Hepatocyte (in vitro differentiated cells): ENCODE data around the gene HPSE2. TPM values are rescaled to one million over a fixed set of nuclear protein-coding genes. Genes with fewer than 3 reads are reported as not detected.

ENCODE experiments used
- DNase-seq: peaks from one replicate; pipeline ENCODE4 v3.0.0-alpha.2; 2016; ENCODE audit warnings: low spot score
- H2AFZ ChIP-seq: fragments of 200-600 bp; sonication (generic); 2 replicates; pipeline ENCODE4 v1.6.0; 2016; ENCODE audit warnings: antibody characterized with exemption, mild to moderate bottlenecking
- H3K27ac ChIP-seq: fragments of 200-600 bp; sonication (generic); 2 replicates; pipeline ENCODE4 v1.5.1; 2016; ENCODE audit warnings: mild to moderate bottlenecking
- H3K27me3 ChIP-seq: fragments of 200-600 bp; sonication (generic); 2 replicates; pipeline ENCODE4 v1.6.1; 2016
- H3K36me3 ChIP-seq: fragments of 200-600 bp; sonication (generic); replicated peaks from 2 replicates; pipeline ENCODE4 v1.5.1; 2016; ENCODE audit warnings: low read depth; ENCODE audit not compliant: insufficient read depth
- H3K4me1 ChIP-seq: fragments of 200-600 bp; sonication (generic); 2 replicates; pipeline ENCODE4 v1.5.1; 2016; ENCODE audit warnings: mild to moderate bottlenecking, moderate library complexity; ENCODE audit not compliant: insufficient read depth
- H3K4me2 ChIP-seq: fragments of 200-600 bp; sonication (generic); 2 replicates; pipeline ENCODE4 v1.6.0; 2016
- H3K4me3 ChIP-seq: fragments of 200-600 bp; sonication (generic); 2 replicates; pipeline ENCODE4 v1.5.1; 2016; ENCODE audit warnings: mild to moderate bottlenecking
- H3K79me2 ChIP-seq: fragments of 200-600 bp; sonication (generic); 2 replicates; pipeline ENCODE4 v1.6.0; 2017; ENCODE audit warnings: mild to moderate bottlenecking
- H3K9me2 ChIP-seq: fragments of 200-600 bp; sonication (generic); replicated peaks from 2 replicates; pipeline ENCODE4 v1.6.0; 2017; ENCODE audit warnings: mild to moderate bottlenecking; ENCODE audit not compliant: insufficient read depth
- H3K9me3 ChIP-seq: fragments of 200-600 bp; sonication (generic); 2 replicates; pipeline ENCODE4 v1.5.1; 2016; ENCODE audit warnings: low read depth, mild to moderate bottlenecking
- H4K20me1 ChIP-seq: fragments of 200-600 bp; sonication (generic); 2 replicates; pipeline ENCODE4 v1.6.0; 2016; ENCODE audit warnings: mild to moderate bottlenecking; ENCODE audit not compliant: insufficient read depth, poor library complexity, severe bottlenecking
- EZH2 ChIP-seq: fragments of 200-600 bp; sonication (generic); IDR thresholded peaks from 2 replicates; pipeline ENCODE4 v1.6.1; 2016; ENCODE audit warnings: antibody characterized with exemption, mild to moderate bottlenecking, borderline replicate concordance
- EZH2phosphoT487 ChIP-seq: fragments of 200-600 bp; sonication (generic); IDR thresholded peaks from one replicate; pipeline ENCODE4 v1.6.1; 2018; ENCODE audit warnings: antibody characterized with exemption, mild to moderate bottlenecking, low read depth, moderate library complexity; ENCODE audit not compliant: unreplicated experiment, severe bottlenecking
- WGBS: methylation state at CpG from one replicate; pipeline ENCODE4 v1.1.6; 2016; ENCODE audit warnings: low lambda C conversion rate; ENCODE audit errors: missing lambda C conversion rate; 5-methylcytosine and 5-hydroxymethylcytosine counted together
- polyA plus RNA-seq: library from polyadenylated mRNA; unstranded; fragments of >200 nt; fragmentation: Nextera tagmentation; extraction: Ambion mirVana; gene quantifications from 2 replicates; pipeline ENCODE4 v1.2.1, GENCODE V29; 2016
- total RNA-seq: library from RNA; depleted of rRNA; stranded (reverse); fragments of >200 nt; gene quantifications from 2 replicates; pipeline ENCODE4 v1.2.3, GENCODE V29; 2014
- TF ChIP-seq, protein P1 (sequence below): fragments of 200-600 bp; sonication (generic); IDR thresholded peaks from 2 replicates; pipeline ENCODE4 v1.5.1; 2016; ENCODE audit warnings: antibody characterized with exemption, mild to moderate bottlenecking; ENCODE audit not compliant: poor library complexity

Gene HPSE2
- total and polyA plus RNA-seq, 2 experiments from 2014 or later, result 3.7 to 5.7 TPM

- 67% methylated on average over 8 of the region's 8 CpGs for WGBS
- Histone ChIP-seq H3K4me3 (no peak overlapping the region), H3K4me1 (no peaks in the 10 kb centered on the region), H3K36me3 (no peaks in the 10 kb centered on the region), H2AFZ (no peak overlapping the region), H3K79me2 (no peaks in the 10 kb centered on the region), H3K9me2 (no peaks in the 10 kb centered on the region), H3K27me3 (no peaks in the 10 kb centered on the region), H3K27ac (no peak overlapping the region), H3K9me3 (no peaks in the 10 kb centered on the region), H3K4me2 (no peak overlapping the region), H4K20me1 (no peaks in the 10 kb centered on the region)
- no peak for DNase-seq
- no peak for TF ChIP-seq EZH2phosphoT487
These were observed 707.4 kb downstream of the HPSE2 start for GRCh38 chr10:98528166-98528804.

DNA sequence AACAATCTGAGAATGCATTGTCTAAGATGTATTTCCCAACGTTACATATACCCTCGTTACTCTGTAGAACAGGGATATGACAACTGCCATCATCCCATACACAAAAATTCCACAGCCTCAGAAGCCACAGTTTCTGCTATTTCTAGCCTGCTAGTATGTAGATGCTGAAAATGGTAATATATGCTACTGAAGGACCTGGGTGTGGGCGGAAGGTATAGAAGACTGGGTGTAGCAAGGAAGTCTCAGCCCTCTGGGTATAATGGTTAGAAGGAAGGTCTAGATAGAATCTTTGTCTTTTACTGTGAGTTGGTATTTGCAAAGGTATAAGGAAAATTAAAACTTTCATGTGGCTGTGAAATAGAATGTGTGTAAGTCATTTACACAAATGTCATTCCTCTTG lies 709.7 kb downstream of the HPSE2 start:
- no peak overlapping the region for H2AFZ ChIP-seq
- H3K79me2 ChIP-seq, result no peaks in the 10 kb centered on the region
- H4K20me1 ChIP-seq, result no peaks in the 10 kb centered on the region
- no peaks in the 10 kb centered on the region for H3K27me3 ChIP-seq
- H3K36me3 ChIP-seq, result no peaks in the 10 kb centered on the region
- 93% methylated on average over 3 of the region's 3 CpGs for WGBS
- no peaks in the 10 kb centered on the region for H3K9me3 ChIP-seq
- H3K4me2 ChIP-seq, result no peak overlapping the region
- no peak for DNase-seq
- H3K9me2 ChIP-seq, result no peaks in the 10 kb centered on the region
- TF ChIP-seq EZH2phosphoT487 (no peak), EZH2 (no peak)
- TF ChIP-seq, protein P1, sequence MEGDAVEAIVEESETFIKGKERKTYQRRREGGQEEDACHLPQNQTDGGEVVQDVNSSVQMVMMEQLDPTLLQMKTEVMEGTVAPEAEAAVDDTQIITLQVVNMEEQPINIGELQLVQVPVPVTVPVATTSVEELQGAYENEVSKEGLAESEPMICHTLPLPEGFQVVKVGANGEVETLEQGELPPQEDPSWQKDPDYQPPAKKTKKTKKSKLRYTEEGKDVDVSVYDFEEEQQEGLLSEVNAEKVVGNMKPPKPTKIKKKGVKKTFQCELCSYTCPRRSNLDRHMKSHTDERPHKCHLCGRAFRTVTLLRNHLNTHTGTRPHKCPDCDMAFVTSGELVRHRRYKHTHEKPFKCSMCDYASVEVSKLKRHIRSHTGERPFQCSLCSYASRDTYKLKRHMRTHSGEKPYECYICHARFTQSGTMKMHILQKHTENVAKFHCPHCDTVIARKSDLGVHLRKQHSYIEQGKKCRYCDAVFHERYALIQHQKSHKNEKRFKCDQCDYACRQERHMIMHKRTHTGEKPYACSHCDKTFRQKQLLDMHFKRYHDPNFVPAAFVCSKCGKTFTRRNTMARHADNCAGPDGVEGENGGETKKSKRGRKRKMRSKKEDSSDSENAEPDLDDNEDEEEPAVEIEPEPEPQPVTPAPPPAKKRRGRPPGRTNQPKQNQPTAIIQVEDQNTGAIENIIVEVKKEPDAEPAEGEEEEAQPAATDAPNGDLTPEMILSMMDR, result no peak
- no peaks in the 10 kb centered on the region for H3K4me1 ChIP-seq
- no peak overlapping the region for H3K4me3 ChIP-seq
- no peak overlapping the region for H3K27ac ChIP-seq

DNA sequence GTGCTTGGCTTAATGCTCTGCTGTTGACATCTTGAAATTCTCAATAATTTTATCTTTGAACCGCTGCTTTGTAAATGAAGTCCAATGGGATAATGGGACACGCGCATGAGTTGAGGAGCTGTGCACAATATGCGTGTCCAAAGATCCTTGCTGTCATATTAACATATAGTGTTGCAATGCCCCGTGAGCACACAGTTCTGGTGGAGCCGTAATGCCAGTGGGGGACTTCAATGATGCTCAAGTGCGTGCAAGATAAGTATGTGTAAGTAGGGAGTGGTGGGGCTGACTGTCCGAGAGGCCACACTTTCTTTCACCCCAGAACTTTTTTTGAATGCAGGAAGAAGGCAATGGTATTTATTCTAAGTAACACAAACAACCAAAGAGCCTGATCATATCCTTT lies 711.5 kb downstream of the HPSE2 start:
- H3K27me3 ChIP-seq, result no peaks in the 10 kb centered on the region
- H2AFZ ChIP-seq, result no peak overlapping the region
- no peaks in the 10 kb centered on the region for H3K36me3 ChIP-seq
- no peaks in the 10 kb centered on the region for H4K20me1 ChIP-seq
- 88% methylated on average over 8 of the region's 8 CpGs for WGBS
- no peak overlapping the region for H3K4me2 ChIP-seq
- H3K4me3 ChIP-seq, result no peak overlapping the region
- H3K79me2 ChIP-seq, result no peaks in the 10 kb centered on the region
- TF ChIP-seq EZH2phosphoT487, result no peak
- TF ChIP-seq, protein P1, result no peak
- H3K9me3 ChIP-seq, result no peaks in the 10 kb centered on the region
- H3K4me1 ChIP-seq, result no peaks in the 10 kb centered on the region
- no peaks in the 10 kb centered on the region for H3K9me2 ChIP-seq
- no peak overlapping the region for H3K27ac ChIP-seq
- no peak for DNase-seq

GRCh38 chr10:98519841-98520240 lies 715.8 kb downstream of the HPSE2 start:
- H3K4me2 ChIP-seq, result no peak overlapping the region
- H3K79me2 ChIP-seq, result no peaks in the 10 kb centered on the region
- H3K4me1 ChIP-seq, result no peaks in the 10 kb centered on the region
- H3K9me3 ChIP-seq, result no peaks in the 10 kb centered on the region
- no peak overlapping the region for H2AFZ ChIP-seq
- H3K36me3 ChIP-seq, result no peaks in the 10 kb centered on the region
- no peak for TF ChIP-seq EZH2phosphoT487
- no peak overlapping the region for H3K4me3 ChIP-seq
- H4K20me1 ChIP-seq, result no peaks in the 10 kb centered on the region
- WGBS, result 71% methylated on average over 2 of the region's 2 CpGs
- no peak overlapping the region for H3K27ac ChIP-seq
- DNase-seq, result no peak
- H3K27me3 ChIP-seq, result no peaks in the 10 kb centered on the region
- H3K9me2 ChIP-seq, result no peaks in the 10 kb centered on the region
